RPMI7951 (cell line): ENCODE measurements around the gene ARHGEF11. TPM values are rescaled to one million over a fixed set of nuclear protein-coding genes. Genes with fewer than 3 reads are reported as not detected.
A peak's percentile ranks its signal among the peaks of the same experiment; 100 is the strongest.

Source experiments
- DNase-seq: peaks from one replicate; pipeline ENCODE4 v3.0.0-alpha.2; 2012; ENCODE audit warnings: low read depth
- total RNA-seq: library from RNA; depleted of rRNA; stranded (reverse); fragments of >200 nt; shearing (Covaris generic); gene quantifications from 2 replicates; pipeline ENCODE4 v1.2.3, GENCODE V29; 2014; rRNA removed

Gene ARHGEF11
- total RNA-seq, 1 experiment from 2014 or later: 11.4 TPM

DNA sequence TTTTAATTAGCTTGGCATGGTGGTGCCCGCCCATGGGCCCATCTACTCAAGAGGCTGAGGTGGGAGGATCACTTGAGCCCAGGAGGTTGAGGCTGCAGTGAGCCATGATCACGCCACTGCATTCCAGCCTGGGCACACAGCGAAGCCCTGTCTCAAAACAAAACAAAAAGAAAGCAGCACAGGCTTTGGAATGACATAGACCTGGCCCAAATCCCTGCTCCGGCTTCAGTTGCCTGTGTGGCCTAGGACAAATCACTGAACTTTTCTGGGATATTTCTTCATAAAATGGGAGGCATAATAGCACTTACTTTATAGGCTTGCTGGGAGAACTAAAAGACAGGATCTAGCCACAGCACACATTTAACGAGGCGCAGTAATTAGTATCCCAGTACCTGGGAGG lies 149.6 kb downstream of the ARHGEF11 start:
- no peak for DNase-seq

DNA sequence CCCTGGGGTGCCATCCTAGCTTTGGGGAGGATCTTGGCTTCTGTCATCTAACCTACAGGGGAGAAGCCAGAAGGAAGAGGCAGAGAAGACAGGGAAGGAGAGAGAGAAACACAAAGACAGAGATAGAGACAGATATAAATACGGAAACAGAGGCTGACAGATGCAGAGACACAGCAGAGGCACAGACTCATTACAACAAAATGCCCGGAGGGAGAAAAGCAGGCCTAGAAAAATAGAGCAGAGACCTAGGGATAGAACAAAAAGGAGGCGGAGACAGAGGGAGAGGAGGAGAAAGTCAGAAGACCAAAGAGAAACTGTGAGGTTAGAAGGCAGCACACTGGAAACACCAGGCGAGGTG lies 150.1 kb downstream of the ARHGEF11 start:
- peak; percentile 11 for DNase-seq

DNA sequence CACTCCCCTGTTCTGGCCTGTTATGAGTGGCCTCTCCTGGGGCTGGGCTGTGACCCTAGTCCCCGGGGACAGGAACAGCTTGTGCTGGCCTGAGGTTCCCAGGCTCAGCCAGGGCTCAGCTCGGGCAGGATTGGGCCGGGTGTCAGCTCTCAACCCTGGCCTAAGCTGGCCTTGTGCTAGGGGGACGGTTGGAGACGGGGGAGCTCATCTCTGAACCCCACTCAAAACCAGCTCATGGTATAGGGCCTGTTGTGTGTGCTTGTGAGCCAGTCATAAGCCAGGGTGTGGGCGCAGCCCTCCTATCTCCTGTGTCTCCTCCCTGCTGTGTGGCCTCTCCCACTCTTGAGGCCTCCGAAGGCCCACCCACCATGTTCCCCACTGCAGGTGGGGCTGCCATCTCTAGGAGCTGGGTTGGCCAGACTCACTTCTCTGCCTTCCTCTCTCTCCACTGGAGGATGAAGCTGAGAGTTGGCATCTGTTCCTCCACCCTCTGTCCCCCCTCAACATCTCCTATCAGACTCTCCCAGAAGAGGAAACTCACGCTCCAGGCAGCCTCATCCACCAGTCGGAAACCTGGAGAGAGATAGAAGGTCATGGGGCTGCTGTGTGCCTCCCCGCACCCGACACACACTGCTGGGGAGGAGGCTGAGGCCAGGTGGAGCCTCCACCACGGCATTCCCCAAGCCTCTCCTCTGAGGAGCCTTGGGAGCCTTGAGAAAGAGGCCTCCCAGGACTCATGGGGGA lies 150.7 kb downstream of the ARHGEF11 start:
- DNase-seq: no peak

DNA sequence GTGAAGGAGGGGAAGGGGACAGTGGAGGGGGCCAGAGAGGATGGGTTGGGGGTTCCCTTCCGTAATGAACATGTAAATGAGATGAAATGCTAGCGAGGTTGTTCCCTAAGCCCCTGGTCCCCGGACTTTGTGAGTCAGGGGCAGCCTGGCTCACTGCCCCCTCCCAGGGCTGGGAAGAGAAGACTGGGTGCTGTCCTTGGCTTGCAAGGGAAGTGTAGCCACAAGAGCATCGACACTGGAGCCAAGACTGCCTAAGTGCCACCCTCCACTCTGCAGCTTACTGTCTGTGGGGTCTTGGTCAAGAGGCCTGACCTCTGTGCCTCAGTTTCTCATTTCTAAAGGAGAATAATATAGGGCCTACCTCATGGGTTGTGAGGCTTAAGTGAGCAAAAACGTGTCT lies 151.5 kb downstream of the ARHGEF11 start:
- no peak for DNase-seq

DNA sequence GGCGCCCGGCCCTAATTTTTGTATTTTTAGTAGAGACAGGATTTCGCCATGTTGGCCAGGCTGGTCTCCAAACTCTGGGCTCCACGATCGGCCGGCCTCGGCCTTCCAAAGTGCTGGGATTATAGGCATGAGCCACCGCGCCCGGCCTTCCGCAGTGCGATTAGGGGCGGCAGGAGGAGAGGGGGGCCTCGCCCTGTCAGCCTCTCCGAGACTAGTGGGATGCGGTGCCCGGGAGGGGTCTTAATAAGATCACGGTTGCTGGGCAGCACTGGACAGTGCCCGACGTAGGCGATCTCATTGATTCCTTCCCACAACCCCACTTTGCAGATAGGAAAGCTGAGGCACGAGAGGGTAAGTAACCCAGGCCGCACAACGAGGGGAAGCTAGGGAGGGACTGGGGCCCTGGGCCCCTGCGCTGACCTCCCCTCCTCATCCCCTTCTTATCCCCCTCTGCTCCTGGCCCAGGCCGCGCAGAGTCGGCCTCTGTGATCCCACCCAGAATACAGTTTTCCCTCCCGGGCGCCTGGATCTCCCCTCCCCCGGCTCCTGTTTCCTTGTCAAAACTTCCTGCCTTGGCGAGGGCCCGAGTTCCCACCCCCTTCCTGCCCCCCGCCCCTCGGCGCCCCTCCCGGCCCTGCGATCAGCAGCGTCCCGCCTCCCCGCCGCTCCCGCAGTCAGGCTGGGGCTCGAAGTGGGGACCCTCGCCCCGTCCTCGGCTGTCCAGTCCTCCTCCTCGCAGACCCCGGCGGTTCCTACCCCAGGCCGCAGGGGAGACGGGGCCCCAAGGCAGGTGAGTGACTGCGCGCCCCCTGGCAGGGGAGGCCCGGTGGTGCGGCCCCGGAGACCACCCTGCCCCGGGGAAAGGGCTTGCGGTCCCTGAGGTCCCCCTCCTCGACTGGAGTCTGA lies 152.2 kb downstream of the ARHGEF11 start, which contains the start of gene PEAR1:
TSS of gene PEAR1 (plus strand) at position 671 of the 906 bp plus-strand sequence. CDS start 10,209 bp downstream, outside the sequence.
- no peak for DNase-seq

DNA sequence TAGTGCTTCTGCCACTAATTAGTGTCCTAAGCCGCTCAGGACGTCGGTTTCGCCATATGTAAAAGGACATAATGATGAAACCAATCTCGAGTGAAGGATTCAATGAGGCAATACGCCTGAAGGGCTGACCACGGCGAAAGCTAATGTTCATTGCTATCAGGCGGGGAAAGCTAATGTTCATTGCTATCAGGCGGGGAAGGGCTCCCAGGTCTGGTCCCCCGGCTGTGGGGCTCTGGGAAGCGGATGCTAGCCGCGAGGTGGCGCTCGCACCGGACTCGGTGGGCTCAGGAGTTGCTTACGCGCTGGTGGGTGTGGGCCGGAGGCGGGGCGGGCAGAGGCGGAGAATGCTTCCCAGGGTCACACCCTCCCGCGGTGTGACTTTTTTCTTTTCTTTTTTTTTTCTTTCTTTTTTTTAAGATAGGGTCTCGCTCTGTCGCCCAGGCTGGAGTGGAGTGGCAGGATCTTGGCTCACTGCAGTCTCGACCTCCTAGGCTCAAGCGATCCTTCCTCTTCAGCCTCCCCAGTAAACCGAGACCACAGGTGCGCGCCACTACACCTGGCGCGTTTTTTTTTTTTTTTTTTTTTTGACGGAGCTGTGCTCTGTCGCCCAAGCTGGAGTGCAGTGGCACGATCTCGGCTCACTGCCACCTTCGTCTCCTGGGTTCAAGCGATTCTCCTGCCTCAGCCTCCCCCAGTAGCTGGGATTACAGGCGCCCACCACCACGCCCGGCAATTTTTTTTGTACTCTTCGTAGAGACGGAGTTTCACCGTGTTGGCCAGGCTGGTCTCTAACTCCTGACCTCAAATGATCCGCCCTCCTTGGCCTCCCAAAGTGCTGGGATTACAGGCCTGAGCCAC lies 153.1 kb downstream of the ARHGEF11 start:
- DNase-seq: peak; percentile 69

DNA sequence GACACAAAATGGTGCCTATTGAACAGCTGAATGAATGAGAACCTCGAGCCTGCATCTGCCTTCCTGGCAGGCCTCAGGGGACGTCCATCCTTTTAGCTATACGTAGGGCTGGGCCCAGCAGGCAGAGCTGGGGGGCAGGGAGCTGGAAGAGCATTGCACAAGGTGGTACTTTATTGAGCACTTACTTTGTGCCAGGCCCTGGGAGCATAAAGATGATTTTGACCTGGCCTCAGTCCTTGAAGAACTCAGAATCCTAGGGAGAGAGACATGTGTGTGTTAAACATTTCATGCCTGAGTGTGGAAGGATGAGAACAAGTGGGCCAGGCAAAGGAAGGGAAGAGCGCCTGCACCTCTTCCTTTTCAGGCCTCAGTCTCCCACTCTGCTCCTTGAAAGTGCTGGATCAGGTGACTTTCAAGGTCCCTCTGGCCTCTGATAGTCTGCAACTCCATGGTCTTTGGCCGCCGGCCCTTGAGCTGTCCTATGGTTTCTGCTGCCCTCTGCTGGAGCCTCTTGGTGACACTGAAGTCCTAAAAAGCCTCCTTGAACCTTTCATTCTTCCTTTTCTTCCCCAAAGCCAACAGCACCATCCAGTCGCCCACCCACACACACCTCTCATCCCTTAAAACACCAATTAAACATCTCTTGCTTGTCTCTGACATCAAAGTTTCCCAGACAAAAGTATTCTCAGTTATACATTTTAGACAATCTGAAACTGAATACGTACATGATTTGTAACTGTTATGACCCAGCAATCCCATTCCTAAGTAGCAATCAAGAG lies 155.6 kb downstream of the ARHGEF11 start:
- DNase-seq: peak; percentile 61

DNA sequence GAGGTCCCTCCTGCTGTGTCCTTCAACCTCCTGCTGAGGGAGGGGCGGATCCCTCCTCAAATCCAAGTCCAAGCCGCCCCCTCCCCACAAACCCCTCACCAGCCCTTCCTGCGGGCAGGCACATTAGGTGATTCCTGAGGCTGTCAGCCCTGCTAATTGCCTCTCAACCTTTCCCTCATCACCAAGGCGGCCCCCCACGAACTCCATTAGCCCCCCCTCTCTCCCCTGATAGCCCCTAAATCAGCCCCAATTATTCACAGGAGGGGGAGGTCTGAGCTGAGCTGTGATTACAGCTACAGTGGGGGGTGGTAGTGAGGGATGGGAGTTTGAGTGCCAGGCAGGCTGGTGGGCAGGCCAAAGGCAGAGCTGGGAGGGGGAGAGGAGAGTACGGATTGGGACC lies 157.8 kb downstream of the ARHGEF11 start:
- no peak for DNase-seq

DNA sequence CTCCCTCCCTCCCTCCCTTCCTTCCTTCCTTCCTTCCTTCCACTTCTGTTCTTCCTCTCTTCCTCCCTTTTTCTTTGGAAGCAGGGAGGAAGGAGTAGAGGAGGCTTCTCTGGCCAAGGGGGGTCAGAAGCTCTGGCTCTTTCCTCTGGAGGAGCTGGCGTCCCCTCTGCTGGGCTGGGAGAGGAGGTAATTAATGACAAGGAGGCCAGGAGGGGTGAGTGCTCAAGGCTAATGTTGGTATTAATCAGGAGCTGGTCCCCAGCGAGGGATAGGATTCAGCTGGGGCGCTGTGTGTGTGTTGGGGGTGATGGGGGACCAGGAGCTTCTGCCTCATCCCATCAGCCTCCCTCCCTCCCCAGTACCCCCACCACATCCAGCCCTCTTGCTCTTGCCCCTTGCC lies 158.2 kb downstream of the ARHGEF11 start:
- DNase-seq: no peak

DNA sequence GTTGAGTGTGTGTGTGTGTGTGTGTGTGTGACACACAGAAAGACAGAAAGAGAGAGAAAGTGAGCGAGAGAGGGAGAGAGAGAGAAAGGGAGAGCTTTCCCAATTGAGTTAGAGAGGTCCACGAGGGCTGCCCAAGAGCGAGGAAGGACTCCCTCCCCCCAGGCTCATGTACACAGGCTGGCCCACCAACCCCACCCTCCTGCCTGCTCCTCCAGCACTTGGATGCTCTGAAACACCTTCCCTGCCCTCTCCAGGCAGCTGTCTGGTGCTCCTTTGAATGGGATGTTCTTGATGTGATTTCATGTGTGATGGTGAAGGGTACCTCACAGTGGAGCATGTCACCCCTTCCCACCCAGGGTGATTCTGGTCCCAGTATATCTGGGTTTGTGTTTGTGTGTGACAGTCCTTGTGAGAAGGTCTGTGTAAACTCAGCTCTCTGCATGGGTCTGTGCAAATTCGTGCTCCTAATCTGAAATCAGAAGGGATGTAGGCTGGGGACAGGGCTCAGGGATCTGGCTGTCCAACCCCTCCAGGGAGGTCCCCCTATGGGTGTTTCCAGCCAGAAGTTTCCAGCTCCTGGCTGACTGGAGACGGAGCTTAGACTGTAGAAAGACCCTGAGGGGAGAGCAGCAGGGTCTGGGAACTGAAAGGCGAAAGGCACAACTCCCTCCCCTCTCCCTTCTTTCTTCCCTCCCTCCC lies 158.8 kb downstream of the ARHGEF11 start:
- DNase-seq: no peak

DNA sequence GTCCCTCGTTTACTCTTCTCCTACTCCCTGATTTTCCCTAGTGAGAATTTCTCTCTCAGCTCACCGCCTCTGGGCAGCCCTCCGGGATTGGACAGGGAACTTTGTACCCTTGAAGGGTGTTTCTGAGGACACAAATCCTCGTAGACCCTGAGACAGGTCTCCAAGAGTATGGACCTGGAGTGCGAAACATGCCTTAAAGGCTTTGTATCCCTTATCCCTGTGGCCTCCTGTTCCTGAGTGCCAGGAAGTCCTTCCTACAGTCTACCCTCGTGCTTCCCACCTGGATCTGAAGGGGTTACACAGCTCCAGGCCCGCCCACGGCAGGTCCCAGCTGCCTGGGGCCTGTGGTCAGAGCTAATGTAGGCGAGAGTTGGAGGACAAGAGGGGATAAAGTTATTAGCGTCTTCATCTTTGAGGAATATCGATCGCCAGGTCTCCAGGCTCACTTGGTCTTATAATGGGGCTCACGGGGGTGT lies 159.6 kb downstream of the ARHGEF11 start:
- DNase-seq: no peak

DNA sequence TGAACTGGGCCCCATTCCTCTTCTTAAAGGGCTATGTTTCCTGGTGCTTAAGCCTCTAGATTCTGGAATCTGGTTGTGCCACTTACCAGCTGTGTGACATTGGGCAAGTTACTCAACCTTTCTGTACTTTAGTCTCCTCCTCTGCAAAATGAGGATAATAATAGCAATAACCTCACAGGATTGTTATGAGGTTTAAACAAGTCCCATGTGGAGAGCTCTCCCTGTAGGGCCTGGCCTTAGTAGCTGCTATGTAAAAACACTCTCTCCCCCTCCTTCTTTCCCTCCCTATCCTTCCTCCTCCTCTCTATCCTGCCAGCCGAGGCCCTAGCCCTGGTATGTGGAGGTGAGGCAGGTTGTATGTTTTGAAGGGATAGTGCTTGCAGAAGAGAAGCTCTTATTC lies 160.2 kb downstream of the ARHGEF11 start:
- no peak for DNase-seq

Other genes with a start within 250 kb of the ARHGEF11 start
- 0.48 TPM in 1 of 2 replicates, not detected in the other for gene SH2D2A, start 228.9 kb downstream of the ARHGEF11 start, total RNA-seq
- gene INSRR, start 186.6 kb downstream of the ARHGEF11 start, total RNA-seq: not detected in 2 replicates
- not detected in 2 replicates for gene NTRK1, start 184.9 kb downstream of the ARHGEF11 start, total RNA-seq
- not detected in 2 replicates for gene PEAR1, start 152.0 kb downstream of the ARHGEF11 start, total RNA-seq
- gene LRRC71, start 125.1 kb downstream of the ARHGEF11 start, total RNA-seq: not detected in 2 replicates
- not detected in 2 replicates for gene ETV3L, start 54.1 kb upstream of the ARHGEF11 start, total RNA-seq
- gene ETV3, start 92.7 kb upstream of the ARHGEF11 start, total RNA-seq: 7.2 and 7.9 TPM in 2 replicates